Cardiac fibroblast (primary cell): ENCODE results near the gene CALCOCO2.

ENCODE experiments used
- DNase-seq, 2 donors: peaks; one replicate each; pipeline versions ENCODE4 v3.0.0 to v3.0.0-alpha.2; 2010; ENCODE audit warnings: low read depth in 2 of 2
- H3K4me3 ChIP-seq, 2 donors: replicated peaks in 1 of 2; 1 replicate in 1 of 2; 2 replicates in 1 of 2; pipeline ENCODE4 v1.5.1; 2011; ENCODE audit warnings: low read depth in 2 of 2, low read length in 2 of 2, mild to moderate bottlenecking in 2 of 2, moderate library complexity in 1 of 2
- CTCF ChIP-seq: IDR thresholded peaks from one replicate; pipeline ENCODE4 v1.5.1; 2011; ENCODE audit warnings: low read depth, mild to moderate bottlenecking, low read length, inconsistent platforms

The CALCOCO2 gene

GRCh38 chr17:48843187-48843900, 12.5 kb downstream of the CALCOCO2 start:
- peak; percentile 11 to 65 for DNase-seq
- no peak overlapping the region for H3K4me3 ChIP-seq
- TF ChIP-seq CTCF: no peak

- TF ChIP-seq CTCF: no peak
- H3K4me3 ChIP-seq: no peak overlapping the region
- no peak for DNase-seq
Measured at GRCh38 chr17:48850792-48851323, 20.0 kb downstream of the CALCOCO2 start.

GRCh38 chr17:48854774-48855476, 24.1 kb downstream of the CALCOCO2 start:
- no peak for DNase-seq
- TF ChIP-seq CTCF: no peak
- H3K4me3 ChIP-seq: no peak overlapping the region

GRCh38 chr17:48856122-48856821, 25.4 kb downstream of the CALCOCO2 start:
- H3K4me3 ChIP-seq: no peak overlapping the region
- no peak for TF ChIP-seq CTCF

GRCh38 chr17:48860034-48860433, 29.2 kb downstream of the CALCOCO2 start:
- DNase-seq: no peak
- TF ChIP-seq CTCF: peak; percentile 32
- H3K4me3 ChIP-seq: no peak overlapping the region

More at GRCh38 chr17:48856122-48856821, 25.4 kb downstream of the CALCOCO2 start:
- DNase-seq: no peak

- no peak for DNase-seq
- no peak for TF ChIP-seq CTCF
- no peak overlapping the region for H3K4me3 ChIP-seq
Measured at GRCh38 chr17:48860456-48860855, 29.6 kb downstream of the CALCOCO2 start.
